SU-DHL-6 (cell line): ENCODE results near the gene NPC1.

Source experiments
- H2AFZ ChIP-seq: fragments of 200-600 bp; sonication (generic); 2 replicates; pipeline ENCODE4 v1.6.1; 2014; ENCODE audit warnings: low read depth, mild to moderate bottlenecking, moderate library complexity, mixed read lengths, antibody characterized with exemption, low read length; ENCODE audit not compliant: severe bottlenecking
- H3F3A ChIP-seq: fragments of 200-600 bp; shearing (Covaris generic); 2 replicates; pipeline ENCODE4 v1.6.0; 2016; ENCODE audit warnings: antibody characterized with exemption, mild to moderate bottlenecking; ENCODE audit not compliant: insufficient read depth
- H3K27ac ChIP-seq: fragments of 200-600 bp; sonication (generic); 2 replicates; pipeline ENCODE4 v1.5.1; 2016; ENCODE audit warnings: low read depth, mild to moderate bottlenecking, low read length, moderate library complexity, mixed read lengths
- H3K27me3 ChIP-seq: fragments of 200-600 bp; sonication (generic), shearing (Covaris generic); 2 replicates; pipeline ENCODE4 v1.6.0; 2014; ENCODE audit warnings: mild to moderate bottlenecking, low read length
- H3K36me3 ChIP-seq: fragments of 200-600 bp; sonication (generic); 2 replicates; pipeline ENCODE4 v1.6.1; 2014; ENCODE audit warnings: mild to moderate bottlenecking, low read length, mixed read lengths
- H3K4me2 ChIP-seq: fragments of 300-600, 200-600 bp; shearing (Covaris generic), sonication (generic); 2 replicates; pipeline ENCODE4 v1.6.0; 2014; ENCODE audit warnings: low read length, low read depth, mild to moderate bottlenecking; ENCODE audit not compliant: poor library complexity, severe bottlenecking
- H3K4me3 ChIP-seq: fragments of 200-600 bp; sonication (generic); 2 replicates; pipeline ENCODE4 v1.5.1; 2014; ENCODE audit warnings: antibody characterized with exemption, low read length, mild to moderate bottlenecking, mixed read lengths; ENCODE audit not compliant: insufficient read depth, poor library complexity, severe bottlenecking
- H3K79me2 ChIP-seq: fragments of 200-600 bp; sonication (generic); 2 replicates; pipeline ENCODE4 v1.6.1; 2014; ENCODE audit warnings: mild to moderate bottlenecking, low read length, moderate library complexity; ENCODE audit not compliant: insufficient read depth
- H3K9ac ChIP-seq: fragments of 200-600 bp; sonication (generic); 2 replicates; pipeline ENCODE4 v1.7.0; 2014; ENCODE audit warnings: mild to moderate bottlenecking, low read length
- H3K9me2 ChIP-seq: fragments of 200-600 bp; sonication (generic); replicated peaks from 2 replicates; pipeline ENCODE4 v1.6.1; 2014; ENCODE audit warnings: low read length; ENCODE audit not compliant: insufficient read depth
- H3K9me3 ChIP-seq: fragments of 200-600 bp; sonication (generic); 2 replicates; pipeline ENCODE4 v1.6.1; 2014; ENCODE audit warnings: low read length, mixed read lengths; ENCODE audit not compliant: insufficient read depth
- H4K20me1 ChIP-seq: fragments of 200-600 bp; sonication (generic); 2 replicates; pipeline ENCODE4 v1.6.1; 2014; ENCODE audit warnings: low read depth, mild to moderate bottlenecking, antibody characterized with exemption, low read length, moderate library complexity, mixed read lengths
- EZH2phosphoT487 ChIP-seq: fragments of 200-600 bp; sonication (generic), shearing (Covaris generic); conservative IDR thresholded peaks from 2 replicates; pipeline ENCODE4 v1.6.1; 2018; ENCODE audit warnings: mild to moderate bottlenecking, antibody characterized with exemption, low read length, moderate library complexity, mixed read lengths
- TF ChIP-seq, protein P1 (sequence below): fragments of 200-600 bp; sonication (generic); IDR thresholded peaks from one replicate; pipeline ENCODE4 v1.5.1; 2017; ENCODE audit warnings: antibody characterized with exemption, mild to moderate bottlenecking, low read length, moderate library complexity; ENCODE audit not compliant: insufficient read depth, poor library complexity, severe bottlenecking

The NPC1 gene

DNA sequence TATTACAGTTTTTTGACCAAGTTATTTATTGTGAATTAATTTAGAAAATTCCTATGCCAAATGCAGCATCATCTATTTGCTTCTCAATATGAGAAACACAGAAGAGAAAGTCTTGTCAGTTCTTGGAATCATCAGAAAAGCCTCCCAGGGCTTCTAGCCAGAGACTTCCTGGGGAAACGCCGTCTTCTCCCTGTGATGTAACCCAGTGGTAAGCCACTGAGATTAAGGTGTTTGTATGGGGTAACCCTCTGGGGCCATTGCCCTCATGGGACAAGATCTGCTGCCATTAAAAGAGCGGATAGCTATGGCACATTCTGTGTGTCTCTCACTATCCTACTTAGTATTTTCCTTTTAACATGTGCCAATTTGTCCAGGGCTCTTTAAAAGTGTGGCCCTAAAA lies 48.4 kb upstream of the NPC1 start:
- TF ChIP-seq EZH2phosphoT487: no peak
- TF ChIP-seq, protein P1, sequence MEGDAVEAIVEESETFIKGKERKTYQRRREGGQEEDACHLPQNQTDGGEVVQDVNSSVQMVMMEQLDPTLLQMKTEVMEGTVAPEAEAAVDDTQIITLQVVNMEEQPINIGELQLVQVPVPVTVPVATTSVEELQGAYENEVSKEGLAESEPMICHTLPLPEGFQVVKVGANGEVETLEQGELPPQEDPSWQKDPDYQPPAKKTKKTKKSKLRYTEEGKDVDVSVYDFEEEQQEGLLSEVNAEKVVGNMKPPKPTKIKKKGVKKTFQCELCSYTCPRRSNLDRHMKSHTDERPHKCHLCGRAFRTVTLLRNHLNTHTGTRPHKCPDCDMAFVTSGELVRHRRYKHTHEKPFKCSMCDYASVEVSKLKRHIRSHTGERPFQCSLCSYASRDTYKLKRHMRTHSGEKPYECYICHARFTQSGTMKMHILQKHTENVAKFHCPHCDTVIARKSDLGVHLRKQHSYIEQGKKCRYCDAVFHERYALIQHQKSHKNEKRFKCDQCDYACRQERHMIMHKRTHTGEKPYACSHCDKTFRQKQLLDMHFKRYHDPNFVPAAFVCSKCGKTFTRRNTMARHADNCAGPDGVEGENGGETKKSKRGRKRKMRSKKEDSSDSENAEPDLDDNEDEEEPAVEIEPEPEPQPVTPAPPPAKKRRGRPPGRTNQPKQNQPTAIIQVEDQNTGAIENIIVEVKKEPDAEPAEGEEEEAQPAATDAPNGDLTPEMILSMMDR: no peak
- Histone ChIP-seq H4K20me1 (no peaks in the 10 kb centered on the region), H3K79me2 (no peaks in the 10 kb centered on the region), H2AFZ (no peak overlapping the region), H3K27ac (no peak overlapping the region), H3F3A (no peaks in the 10 kb centered on the region), H3K4me3 (no peak overlapping the region), H3K9ac (no peak overlapping the region), H3K36me3 (no peaks in the 10 kb centered on the region), H3K9me3 (no peaks in the 10 kb centered on the region), H3K27me3 (no peaks in the 10 kb centered on the region), H3K4me2 (no peak overlapping the region), H3K9me2 (no peaks in the 10 kb centered on the region)

DNA sequence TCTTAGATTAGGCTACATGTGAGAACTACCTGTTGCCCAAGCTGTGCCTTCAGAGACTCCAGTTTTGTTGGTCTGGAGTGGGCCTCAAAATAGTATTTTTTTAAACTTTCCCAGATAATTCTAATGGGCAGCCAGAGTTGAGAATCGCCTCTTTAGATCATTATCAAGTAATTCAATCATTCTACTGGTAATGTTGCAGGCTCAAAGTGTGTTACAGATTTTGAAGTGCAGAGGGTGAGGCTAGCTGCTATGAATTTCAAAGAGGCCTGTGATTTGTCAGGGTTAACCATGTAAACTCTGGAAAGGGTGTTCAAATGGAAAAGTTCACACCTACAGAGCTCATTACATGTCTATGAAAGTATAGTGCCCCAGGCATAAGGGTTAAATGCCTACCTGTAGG lies 46.3 kb upstream of the NPC1 start:
- no peaks in the 10 kb centered on the region for H3K9me2 ChIP-seq
- H3K4me3 ChIP-seq: no peak overlapping the region
- no peak overlapping the region for H3K27ac ChIP-seq
- no peaks in the 10 kb centered on the region for H3K36me3 ChIP-seq
- H4K20me1 ChIP-seq: no peaks in the 10 kb centered on the region
- no peak overlapping the region for H3K9ac ChIP-seq
- TF ChIP-seq, protein P1: no peak
- TF ChIP-seq EZH2phosphoT487: no peak
- H3K9me3 ChIP-seq: no peaks in the 10 kb centered on the region
- H3K4me2 ChIP-seq: no peak overlapping the region
- H3K27me3 ChIP-seq: no peaks in the 10 kb centered on the region
- no peak overlapping the region for H2AFZ ChIP-seq
- no peaks in the 10 kb centered on the region for H3K79me2 ChIP-seq
- no peaks in the 10 kb centered on the region for H3F3A ChIP-seq

DNA sequence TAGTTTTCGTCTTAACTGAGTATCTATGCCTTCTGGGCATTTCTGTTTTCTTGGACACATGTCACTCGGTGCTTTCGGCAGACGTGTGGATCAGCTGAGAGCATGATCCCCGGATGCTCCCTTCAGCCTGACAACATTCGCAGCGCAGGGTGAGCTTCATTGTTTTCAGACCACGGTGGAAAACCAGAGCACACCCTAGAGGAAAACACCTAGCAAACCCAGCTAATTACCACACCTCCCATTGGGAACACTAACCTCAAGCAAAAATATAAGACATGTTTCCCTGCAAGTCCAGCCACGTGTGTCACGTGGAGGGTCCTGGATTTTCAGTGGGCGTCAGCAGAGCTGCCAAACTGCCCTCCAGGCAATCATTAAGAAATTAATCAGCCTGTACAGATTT lies 45.4 kb upstream of the NPC1 start:
- no peak overlapping the region for H3K27ac ChIP-seq
- no peak overlapping the region for H3K9ac ChIP-seq
- no peak overlapping the region for H3K4me3 ChIP-seq

More for the DNA sequence above, 45.4 kb upstream of the NPC1 start:
- no peaks in the 10 kb centered on the region for H3K36me3 ChIP-seq
- no peak overlapping the region for H3K4me2 ChIP-seq
- H3K9me2 ChIP-seq: no peaks in the 10 kb centered on the region
- no peaks in the 10 kb centered on the region for H3K79me2 ChIP-seq
- no peak overlapping the region for H2AFZ ChIP-seq
- TF ChIP-seq, protein P1: no peak
- TF ChIP-seq EZH2phosphoT487: no peak
- no peaks in the 10 kb centered on the region for H3K9me3 ChIP-seq
- H4K20me1 ChIP-seq: no peaks in the 10 kb centered on the region
- H3F3A ChIP-seq: no peaks in the 10 kb centered on the region
- no peaks in the 10 kb centered on the region for H3K27me3 ChIP-seq
